Heart right ventricle (tissue), 16 donors: ENCODE data around the gene ONECUT3. TPM values are rescaled to one million over a fixed set of nuclear protein-coding genes. Genes with fewer than 3 reads are reported as not detected.
A peak's percentile ranks its signal among the peaks of the same experiment; 100 is the strongest.

Experiments
- ATAC-seq, 8 donors: fragments of 200-7000 bp; cut with Tn5 transposase; one replicate each; pipeline ENCODE4 v1.9.1; 2020; ENCODE audit warnings: mild to moderate bottlenecking in 8 of 8, moderate library complexity in 8 of 8, moderate number of reproducible peaks in 1 of 8
- DNase-seq, 2 donors: peaks; one replicate each; pipeline ENCODE4 v3.0.0-alpha.2; 2020
- H3K27ac ChIP-seq, 10 donors: fragments of 200-600 bp; sonication (generic) in 2 of 10; one replicate each; pipeline versions ENCODE4 v1.5.0 to v1.8.0; 2020 to 2022; ENCODE audit warnings: mild to moderate bottlenecking in 3 of 10
- H3K27me3 ChIP-seq, 7 donors: fragments of 200-600 bp; one replicate each; pipeline ENCODE4 v1.8.0; 2021 to 2022; ENCODE audit warnings: mild to moderate bottlenecking in 2 of 7
- H3K36me3 ChIP-seq, 9 donors: fragments of 200-600 bp; sonication (generic) in 1 of 9; one replicate each; pipeline versions ENCODE4 v1.5.0 to v1.8.0; 2020 to 2022; ENCODE audit warnings: mild to moderate bottlenecking in 2 of 9
- H3K4me1 ChIP-seq, 9 donors: fragments of 200-600 bp; sonication (generic) in 1 of 9; one replicate each; pipeline versions ENCODE4 v1.5.0 to v1.8.0; 2020 to 2022; ENCODE audit warnings: mild to moderate bottlenecking in 4 of 9
- H3K4me3 ChIP-seq, 10 donors: fragments of 200-600 bp; sonication (generic) in 2 of 10; one replicate each; pipeline versions ENCODE4 v1.5.0 to v1.8.0; 2020 to 2022; ENCODE audit warnings: mild to moderate bottlenecking in 7 of 10, moderate library complexity in 2 of 10
- H3K9me3 ChIP-seq, 11 donors: fragments of 200-600 bp in 10 of 11; sonication (generic) in 2 of 11; one replicate each; pipeline versions ENCODE4 v1.5.0 to v1.8.0; 2013 to 2022; ENCODE audit warnings: mild to moderate bottlenecking in 2 of 11, control low read depth in 1 of 11, moderate library complexity in 1 of 11
- WGBS, 2 donors: extraction: QIAGEN DNeasy Blood & Tissue Kit; methylation state at CpG; one replicate each; pipeline ENCODE4 v1.1.7; 2013; ENCODE audit warnings: inconsistent platforms in 1 of 2; 5-methylcytosine and 5-hydroxymethylcytosine counted together
- intact Hi-C, 10 donors: fragments of 100-400 bp; cut with DNase I; formaldehyde crosslinking; loops; one replicate each; pipeline versions ENCODE4 v1.11.1 to v1.14.2; 2022
- polyA plus RNA-seq, 2 donors: library from polyadenylated mRNA; stranded (reverse); fragments of 200-250 nt; gene quantifications; one replicate each; pipeline ENCODE4 v1.2.3, GENCODE V29; 2013
- total RNA-seq, 10 donors: library from RNA; stranded (reverse); fragmentation: NEBNext Ultra II Directional in 3 of 10; extraction: Animal tissue kit (Norgen Biotek cat#: 25700) in 3 of 10; gene quantifications; one replicate each; pipeline versions ENCODE4 v1.2.1 to v1.2.4, GENCODE V29; 2021 to 2023
- TF ChIP-seq, protein P1 (sequence below), 9 donors: fragments of 200-600 bp; sonication (generic) in 2 of 9; IDR thresholded peaks; one replicate each; pipeline versions ENCODE4 v1.5.0 to v1.8.0; 2021 to 2022; ENCODE audit warnings: antibody characterized with exemption in 9 of 9, mild to moderate bottlenecking in 5 of 9, moderate library complexity in 1 of 9
- donor health status: Arrhythmogenic right ventricular cardiomyopathy.
- donor health status: ischemic (EF 13 %, LVEDD 7.1; RV severe dilation, severe dysfunction).
- donor health status: healthy with polysubstance abuse.
- donor health status: DM: no; HTN: yes; CAD: no.
- donor health status: DM: no; HTN: no; CAD: no.
- donor health status: ischemic (EF 25% LVEDD 6.9; RV normal size, moderate dysfunction).
- donor health status: ischemic (EF 25% LVEDD 5.7; RV mildly dilated, moderate dysfunction).
- donor health status: healthy.
- donor health status: DM: yes; HTN: yes; CAD: no.
- donor health status: Ischemic cardiomyopathy.
- donor health status: ischemic (EF 35%, LVEDD 5.7; RV mildly dilated, moderate dysfunction).
- donor health status: nonischemic (EF 11% LVEDD 7.7; RV severe dilation, severe dysfunction).
- donor health status: DM: yes; HTN: yes; CAD: no.
- donor health status: PGD.
- donor health status: ischemic (EF 29% LVEDD 5.4; RV normal size, mild dysfunction).
- donor health status: nonischemic (EF 23%, LVEDD 6.1; RV moderate dilation, normal function).

Gene ONECUT3
- total and polyA plus RNA-seq, 12 donors = not detected

DNA sequence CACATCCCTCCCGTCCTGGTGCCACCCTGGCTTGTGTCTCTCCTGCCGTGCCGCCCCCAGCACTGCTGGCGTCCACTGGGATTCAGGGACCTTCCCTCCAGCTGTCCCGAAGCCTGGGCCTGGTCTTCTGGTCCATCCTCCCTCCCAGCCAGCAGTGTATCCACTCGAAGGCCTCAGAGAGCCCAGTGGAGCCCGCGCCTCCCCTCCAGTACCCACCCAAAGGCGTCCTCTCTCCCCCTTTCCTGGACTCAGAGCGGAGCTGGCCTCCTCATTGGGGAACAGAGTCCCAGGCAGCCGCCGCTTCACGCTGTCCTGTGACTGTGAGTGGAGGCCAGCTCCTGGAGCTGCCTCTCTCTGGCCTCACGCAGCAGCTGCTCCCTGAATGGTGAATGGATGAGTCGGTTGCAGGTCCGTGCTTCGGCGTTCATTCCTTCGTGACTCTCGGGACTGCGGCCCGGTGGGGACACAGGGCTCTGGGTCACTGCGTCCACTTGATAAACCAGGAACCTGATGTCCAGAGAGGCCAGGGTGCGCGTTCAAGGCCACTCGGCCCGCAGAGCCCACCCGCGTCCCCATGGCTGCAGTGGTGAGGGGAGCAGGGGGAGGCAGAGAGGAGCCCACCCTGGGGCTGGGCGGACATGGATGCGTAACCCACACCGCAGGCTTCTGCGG is 12.1 kb downstream of the ONECUT3 start:
- peaks cover 24 to 100% (median 100%) of the 10 kb centered on the region in 7 donors for H3K27me3 ChIP-seq

DNA sequence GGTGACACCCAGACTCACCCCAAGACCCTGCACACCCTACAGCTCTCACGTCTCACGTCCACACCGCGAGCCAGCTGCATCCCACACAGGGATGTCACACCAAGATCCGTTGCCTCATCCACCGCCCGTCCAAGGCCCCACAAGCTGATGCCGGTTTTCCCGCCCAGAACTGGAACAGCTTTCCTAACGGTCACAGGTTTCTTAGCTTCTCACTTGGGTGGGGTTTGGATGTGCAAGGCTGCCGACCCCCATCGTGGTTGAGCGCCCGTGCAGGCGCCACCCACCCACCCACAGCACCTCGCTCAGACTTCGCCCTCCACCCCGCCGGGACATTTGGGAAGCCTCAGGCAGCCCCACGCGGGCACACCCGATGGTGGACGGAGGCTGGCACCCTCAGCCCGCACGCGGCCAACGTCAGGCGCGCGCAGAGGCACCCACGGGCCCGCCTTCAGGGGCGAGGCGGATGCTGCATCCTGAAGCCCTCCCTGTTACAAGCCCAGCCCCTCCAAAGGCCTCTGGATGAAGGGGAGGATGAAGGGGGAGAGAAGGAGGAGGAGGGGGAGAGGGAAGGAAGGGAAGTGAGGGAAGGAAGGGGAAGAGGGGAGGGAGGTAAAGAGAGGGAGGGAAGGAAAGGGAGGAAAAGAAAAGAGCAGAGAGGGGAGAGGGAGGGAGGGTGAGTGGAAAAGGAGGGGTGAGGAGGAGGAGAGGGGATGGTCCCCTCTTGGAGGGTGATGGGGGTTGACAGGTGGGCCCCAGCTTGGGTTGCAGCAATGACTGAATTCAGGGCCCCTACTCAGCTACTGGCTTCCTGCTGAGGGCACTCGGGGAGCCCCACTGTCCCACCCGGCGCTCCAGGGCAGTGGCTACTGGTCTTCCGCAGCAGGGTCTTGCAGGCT is 12.8 kb downstream of the ONECUT3 start:
- H3K9me3 ChIP-seq = peaks cover 0 to 12% (median 9%) of the 10 kb centered on the region in 11 donors
- no peak overlapping the region for H3K4me3 ChIP-seq
- ATAC-seq = no peak
- intact Hi-C loops = loop anchor here in 7 of 10 donors (2.0 to 10.0 kb wide), 6 partner anchors 91 to 221 kb away; partner anchors contain the start of gene UQCR11 (in 1 of the 7)
- WGBS, 2 donors = 3 to 4% methylated on average over 38 of the region's 38 CpGs
- TF ChIP-seq, protein P1, sequence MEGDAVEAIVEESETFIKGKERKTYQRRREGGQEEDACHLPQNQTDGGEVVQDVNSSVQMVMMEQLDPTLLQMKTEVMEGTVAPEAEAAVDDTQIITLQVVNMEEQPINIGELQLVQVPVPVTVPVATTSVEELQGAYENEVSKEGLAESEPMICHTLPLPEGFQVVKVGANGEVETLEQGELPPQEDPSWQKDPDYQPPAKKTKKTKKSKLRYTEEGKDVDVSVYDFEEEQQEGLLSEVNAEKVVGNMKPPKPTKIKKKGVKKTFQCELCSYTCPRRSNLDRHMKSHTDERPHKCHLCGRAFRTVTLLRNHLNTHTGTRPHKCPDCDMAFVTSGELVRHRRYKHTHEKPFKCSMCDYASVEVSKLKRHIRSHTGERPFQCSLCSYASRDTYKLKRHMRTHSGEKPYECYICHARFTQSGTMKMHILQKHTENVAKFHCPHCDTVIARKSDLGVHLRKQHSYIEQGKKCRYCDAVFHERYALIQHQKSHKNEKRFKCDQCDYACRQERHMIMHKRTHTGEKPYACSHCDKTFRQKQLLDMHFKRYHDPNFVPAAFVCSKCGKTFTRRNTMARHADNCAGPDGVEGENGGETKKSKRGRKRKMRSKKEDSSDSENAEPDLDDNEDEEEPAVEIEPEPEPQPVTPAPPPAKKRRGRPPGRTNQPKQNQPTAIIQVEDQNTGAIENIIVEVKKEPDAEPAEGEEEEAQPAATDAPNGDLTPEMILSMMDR (IDR thresholded peaks at IDR 0.05) = no peak
- peaks cover 24 to 100% (median 98%) of the 10 kb centered on the region in 7 donors for H3K27me3 ChIP-seq
- no peak for DNase-seq
- no peaks in the 10 kb centered on the region for H3K36me3 ChIP-seq
- peaks cover 0 to 6% (median 0%) of the 10 kb centered on the region in 9 donors for H3K4me1 ChIP-seq
- H3K27ac ChIP-seq = no peak overlapping the region

More for the DNA sequence above, 12.1 kb downstream of the ONECUT3 start:
- Histone ChIP-seq H3K4me1 (peaks cover 0 to 6% (median 0%) of the 10 kb centered on the region in 9 donors), H3K9me3 (peaks cover 0 to 4% (median 2%) of the 10 kb centered on the region in 11 donors), H3K27ac (no peak overlapping the region), H3K4me3 (no peak overlapping the region), H3K36me3 (no peaks in the 10 kb centered on the region)
- 7 to 9% methylated on average over 33 of the region's 33 CpGs for WGBS, 2 donors
- ATAC-seq (no peak), DNase-seq (no peak)
- intact Hi-C loops = loop anchor here in 6 of 10 donors (5.0 to 10.0 kb wide), 5 partner anchors 91 to 221 kb away; partner anchors contain the start of gene UQCR11 (in 1 of the 6)
- TF ChIP-seq, protein P1 (IDR thresholded peaks at IDR 0.05) = no peak

DNA sequence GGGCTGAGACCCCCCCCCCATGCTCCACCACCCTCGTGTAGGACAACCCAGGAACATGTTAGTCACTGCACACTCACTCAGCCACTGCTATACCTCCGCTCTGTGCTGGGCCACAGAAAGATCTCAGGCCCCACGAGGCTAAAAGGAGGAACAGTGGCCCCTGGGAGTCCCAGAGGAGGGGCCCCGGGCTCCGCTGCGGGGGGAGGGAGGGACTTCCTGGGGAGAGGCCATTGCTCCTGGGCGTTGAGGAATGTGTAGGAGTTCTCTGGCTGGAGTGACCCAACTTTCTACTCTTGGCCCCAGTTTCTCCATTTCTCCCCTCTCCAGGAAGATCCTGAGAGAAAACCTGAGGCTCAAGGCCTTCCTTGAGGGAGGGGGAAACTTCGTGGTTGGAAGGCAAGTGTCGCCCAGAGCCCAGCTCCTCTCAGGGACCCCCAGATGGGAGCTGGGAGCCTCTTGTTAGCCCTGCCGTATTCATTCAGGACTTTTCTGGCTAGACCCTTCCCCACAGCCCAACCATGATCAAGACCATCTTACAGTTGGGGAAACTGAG is 13.6 kb downstream of the ONECUT3 start:
- no peaks in the 10 kb centered on the region for H3K36me3 ChIP-seq
- ATAC-seq = peak in 1 of 8 donors; percentile 13
- TF ChIP-seq, protein P1 (IDR thresholded peaks at IDR 0.05) = no peak
- H3K9me3 ChIP-seq = peaks cover 0 to 19% (median 13%) of the 10 kb centered on the region in 11 donors
- intact Hi-C loops = loop anchor here in 8 of 10 donors (1.0 to 10.0 kb wide), 7 partner anchors 92 to 222 kb away; partner anchors contain the start of gene UQCR11 (in 1 of the 8)
- peaks cover 0 to 6% (median 0%) of the 10 kb centered on the region in 9 donors for H3K4me1 ChIP-seq
- peaks cover 24 to 100% (median 98%) of the 10 kb centered on the region in 7 donors for H3K27me3 ChIP-seq
- DNase-seq = no peak
- H3K27ac ChIP-seq = no peak overlapping the region
- WGBS, 2 donors = 15 to 22% methylated on average over 10 of the region's 10 CpGs
- no peak overlapping the region for H3K4me3 ChIP-seq
